H9 (cell line): Measurements from ENCODE around the gene DOCK1. TPM values are rescaled to one million over a fixed set of nuclear protein-coding genes. Genes with fewer than 3 reads are reported as not detected.
A peak's percentile ranks its signal among the peaks of the same experiment; 100 is the strongest.

Experiments
- DNase-seq: peaks from one replicate; pipeline ENCODE4 v3.0.0-alpha.2; 2017
- H2AFZ ChIP-seq: one replicate; pipeline ENCODE4 v1.6.1; 2013; ENCODE audit warnings: mild to moderate bottlenecking, low read length, control low read depth, moderate library complexity
- H2AK5ac ChIP-seq: 2 replicates; pipeline ENCODE4 v1.6.1; 2013; ENCODE audit warnings: low read length, control low read depth, mixed read lengths; ENCODE audit not compliant: insufficient read length
- H2BK120ac ChIP-seq: one replicate; pipeline ENCODE4 v1.6.1; 2013; ENCODE audit warnings: low read depth, mild to moderate bottlenecking, low read length, control low read depth, inconsistent platforms; ENCODE audit not compliant: poor library complexity, severe bottlenecking
- H2BK12ac ChIP-seq: 2 replicates; pipeline ENCODE4 v1.6.1; 2013; ENCODE audit warnings: low read length, control low read depth, mixed read lengths, low read depth; ENCODE audit not compliant: insufficient read length
- H2BK15ac ChIP-seq: 2 replicates; pipeline ENCODE4 v1.6.1; 2013; ENCODE audit warnings: low read depth, low read length, control low read depth
- H2BK20ac ChIP-seq: one replicate; pipeline ENCODE4 v1.6.1; 2013; ENCODE audit warnings: low read depth, mild to moderate bottlenecking, low read length, control low read depth, inconsistent platforms; ENCODE audit not compliant: poor library complexity, severe bottlenecking
- H2BK5ac ChIP-seq: 2 replicates; pipeline ENCODE4 v1.6.1; 2013; ENCODE audit warnings: low read length, control low read depth, mixed read lengths; ENCODE audit not compliant: insufficient read length
- H3K14ac ChIP-seq: 2 replicates; pipeline ENCODE4 v1.6.1; 2013; ENCODE audit warnings: low read length, control low read depth; ENCODE audit not compliant: insufficient read depth
- H3K18ac ChIP-seq: 2 replicates; pipeline ENCODE4 v1.6.1; 2013; ENCODE audit warnings: low read depth, mild to moderate bottlenecking, mixed read lengths, low read length, control low read depth; ENCODE audit not compliant: insufficient read length
- H3K23ac ChIP-seq: 2 replicates; pipeline ENCODE4 v1.6.1; 2013; ENCODE audit warnings: low read length, control low read depth, mixed read lengths, low read depth; ENCODE audit not compliant: insufficient read length
- H3K23me2 ChIP-seq: 2 replicates; pipeline ENCODE4 v1.6.1; 2013; ENCODE audit warnings: low read depth, mild to moderate bottlenecking, mixed read lengths, low read length, control low read depth; ENCODE audit not compliant: insufficient read length, poor library complexity, severe bottlenecking
- H3K27ac ChIP-seq: 2 replicates; pipeline ENCODE4 v1.5.1; 2013; ENCODE audit warnings: low read length, control low read depth, mixed read lengths, low read depth; ENCODE audit not compliant: insufficient read length
- H3K27me3 ChIP-seq: 2 replicates; pipeline ENCODE4 v1.6.1; 2013; ENCODE audit warnings: low read length, control low read depth, inconsistent platforms; ENCODE audit not compliant: insufficient read depth
- H3K4ac ChIP-seq: 2 replicates; pipeline ENCODE4 v1.6.1; 2013; ENCODE audit warnings: low read depth, mild to moderate bottlenecking, control low read depth, inconsistent platforms, low read length, moderate library complexity
- H3K4me1 ChIP-seq: 2 replicates; pipeline ENCODE4 v1.6.1; 2013; ENCODE audit warnings: low read length, control low read depth, inconsistent platforms; ENCODE audit not compliant: insufficient read depth
- H3K4me2 ChIP-seq: 2 replicates; pipeline ENCODE4 v1.6.1; 2013; ENCODE audit warnings: low read length, control low read depth, mixed read lengths; ENCODE audit not compliant: insufficient read length, insufficient read depth
- H3K56ac ChIP-seq: 2 replicates; pipeline ENCODE4 v1.6.1; 2013; ENCODE audit warnings: low read depth, mild to moderate bottlenecking, mixed read lengths, low read length, control low read depth; ENCODE audit not compliant: insufficient read length
- H3K79me1 ChIP-seq: 2 replicates; pipeline ENCODE4 v1.6.1; 2013; ENCODE audit warnings: low read depth, mild to moderate bottlenecking, moderate library complexity, low read length, control low read depth, inconsistent platforms; ENCODE audit not compliant: insufficient read depth, poor library complexity, severe bottlenecking
- H3K79me2 ChIP-seq: 2 replicates; pipeline ENCODE4 v1.6.1; 2013; ENCODE audit warnings: low read length, control low read depth, inconsistent platforms; ENCODE audit not compliant: insufficient read depth
- H3K9ac ChIP-seq: 2 replicates; pipeline ENCODE4 v1.6.1; 2013; ENCODE audit warnings: low read length, control low read depth, mixed read lengths; ENCODE audit not compliant: insufficient read length; ENCODE audit errors: extremely low read depth
- H3K9me3 ChIP-seq: one replicate; pipeline ENCODE4 v1.6.1; 2013; ENCODE audit warnings: low read depth, low read length, inconsistent platforms; ENCODE audit not compliant: control insufficient read depth
- H3T11ph ChIP-seq: one replicate; pipeline ENCODE4 v1.6.1; 2013; ENCODE audit warnings: mild to moderate bottlenecking, low read length, control low read depth, inconsistent platforms
- H4K20me1 ChIP-seq: one replicate; pipeline ENCODE4 v1.6.1; 2013; ENCODE audit not compliant: control insufficient read depth, insufficient read length, insufficient read depth
- H4K5ac ChIP-seq: 2 replicates; pipeline ENCODE4 v1.6.1; 2013; ENCODE audit warnings: low read depth, mild to moderate bottlenecking, mixed read lengths, low read length, control low read depth; ENCODE audit not compliant: insufficient read length
- H4K8ac ChIP-seq: replicated peaks from 2 replicates; pipeline ENCODE4 v1.6.1; 2013; ENCODE audit warnings: low read length, control low read depth, mixed read lengths, low read depth; ENCODE audit not compliant: insufficient read length
- H4K91ac ChIP-seq: 2 replicates; pipeline ENCODE4 v1.6.1; 2013; ENCODE audit warnings: low read depth, mild to moderate bottlenecking, moderate library complexity, mixed read lengths, low read length, control low read depth; ENCODE audit not compliant: insufficient read length
- H3K27ac Mint-ChIP-seq, 3 experiments: 2 replicates in 2 of 3; 3 replicates in 1 of 3; pipeline ENCODE4 v1.8.0; 2020 to 2021; ENCODE audit warnings: mixed read lengths in 3 of 3, mild to moderate bottlenecking in 1 of 3, moderate library complexity in 1 of 3
- H3K27me3 Mint-ChIP-seq: 2 replicates; pipeline ENCODE4 v1.8.0; 2021; ENCODE audit warnings: low read depth, mild to moderate bottlenecking, moderate library complexity, mixed read lengths
- H3K36me3 Mint-ChIP-seq, 3 experiments: 2 replicates in 2 of 3; 3 replicates in 1 of 3; pipeline ENCODE4 v1.8.0; 2020 to 2021; ENCODE audit warnings: low read depth in 3 of 3, mixed read lengths in 3 of 3; ENCODE audit not compliant: insufficient read depth in 1 of 3
- H3K4me1 Mint-ChIP-seq, 2 experiments: 2 replicates each; pipeline ENCODE4 v1.8.0; 2020; ENCODE audit warnings: mixed read lengths in 2 of 2
- H3K4me3 Mint-ChIP-seq, 2 experiments: 2 replicates in 1 of 2; 3 replicates in 1 of 2; pipeline ENCODE4 v1.8.0; 2020 to 2021; ENCODE audit warnings: mild to moderate bottlenecking in 2 of 2, mixed read lengths in 2 of 2, moderate library complexity in 1 of 2
- H3K9me3 Mint-ChIP-seq, 2 experiments: 2 replicates in 1 of 2; 3 replicates in 1 of 2; pipeline ENCODE4 v1.8.0; 2020; ENCODE audit warnings: mild to moderate bottlenecking in 2 of 2, mixed read lengths in 2 of 2, moderate library complexity in 1 of 2
- CTCF ChIP-seq: fragments of 200-600 bp; sonication (generic); conservative IDR thresholded peaks from 3 replicates; pipeline ENCODE4 v1.8.0; 2021; ENCODE audit warnings: antibody characterized with exemption, mild to moderate bottlenecking
- WGBS: extraction: QIAGEN DNeasy Blood & Tissue Kit; methylation state at CpG from one replicate; pipeline ENCODE4 v1.1.7; 2013; ENCODE audit warnings: missing lambda C conversion rate, low lambda C conversion rate, mixed read lengths; ENCODE audit not compliant: insufficient read length; ENCODE audit errors: extremely low coverage; 5-methylcytosine and 5-hydroxymethylcytosine counted together
- total RNA-seq: library from RNA; stranded (reverse); gene quantifications from 2 replicates; pipeline ENCODE4 v1.2.1, GENCODE V29; 2021

DOCK1 gene
- total RNA-seq, 1 experiment from 2014 or later = 57.0 TPM

DNA sequence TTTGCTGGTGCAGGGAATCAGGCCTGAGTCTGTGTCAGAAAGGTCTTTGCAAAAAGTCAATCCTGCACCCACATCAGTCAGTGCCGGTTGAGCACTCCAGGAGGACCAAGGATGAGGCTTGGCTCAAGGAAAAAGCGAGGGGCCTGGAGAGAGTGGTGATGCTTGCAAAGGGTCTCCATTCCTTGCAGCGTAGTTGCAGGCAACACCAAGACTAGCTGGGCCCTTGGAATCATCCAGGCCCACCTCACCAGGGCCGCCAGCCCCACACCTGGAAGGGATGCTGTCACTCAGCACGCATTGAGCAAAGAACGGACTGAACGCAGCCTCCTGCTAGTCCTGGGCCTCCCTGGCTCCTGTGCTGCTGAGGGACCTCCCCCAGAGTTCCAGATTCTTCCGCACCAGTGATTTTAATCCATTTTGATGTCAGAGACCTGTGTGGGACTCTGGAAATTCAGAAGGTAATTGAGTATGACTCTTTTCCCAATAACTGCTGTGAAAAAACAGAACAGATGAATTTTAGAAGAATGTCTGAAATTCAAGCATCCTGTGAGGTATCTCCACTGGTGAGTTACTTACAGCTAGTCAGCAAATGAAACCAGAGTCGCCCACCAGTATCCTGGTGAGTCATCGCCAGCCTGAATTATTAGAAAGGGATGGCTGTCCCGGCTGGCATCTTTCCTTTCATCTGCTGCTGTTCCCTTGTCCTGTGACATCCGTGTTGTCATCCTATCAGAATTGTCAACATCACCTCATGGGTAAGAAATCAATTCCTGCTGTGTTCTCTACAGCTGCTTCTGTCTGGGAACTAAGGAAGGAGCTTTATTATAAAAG lies 493.1 kb downstream of the DOCK1 start:
- Histone ChIP-seq H2BK20ac (no peak overlapping the region), H2BK12ac (no peak overlapping the region), H3K4me1 (peaks cover 3% of the 10 kb centered on the region; the same call in 1 of the 2 replicates), H2AK5ac (no peak overlapping the region), H3K23ac (no peak overlapping the region), H3K27me3 (no peaks in the 10 kb centered on the region), H4K8ac (no peak overlapping the region), H3K79me1 (no peaks in the 10 kb centered on the region), H3K9ac (no peak overlapping the region), H3K23me2 (peaks cover 6% of the 10 kb centered on the region), H3T11ph (no peak overlapping the region), H2AFZ (no peak overlapping the region), H4K5ac (no peak overlapping the region), H3K56ac (no peak overlapping the region), H3K14ac (no peak overlapping the region), H3K4me2 (no peak overlapping the region), H3K9me3 (no peaks in the 10 kb centered on the region), H4K20me1 (no peaks in the 10 kb centered on the region), H2BK120ac (no peak overlapping the region), H3K27ac (no peak overlapping the region), H4K91ac (no peak overlapping the region), H2BK15ac (no peak overlapping the region), H3K18ac (no peak overlapping the region), H2BK5ac (no peak overlapping the region), H3K4ac (no peak overlapping the region), H3K79me2 (no peaks in the 10 kb centered on the region)
- no peak overlapping the region for H3K4me3 Mint-ChIP-seq
- H3K9me3 Mint-ChIP-seq = peaks cover 2 to 11% of the 10 kb centered on the region in 2 experiments; a peak in 4 of 5 replicates
- DNase-seq = no peak
- WGBS = no CpG with 5 or more reads among the region's 12 CpGs
- H3K4me1 Mint-ChIP-seq = peaks cover 17 to 25% of the 10 kb centered on the region in 2 experiments
- H3K27ac Mint-ChIP-seq = peak overlapping the region in 1 of 3 experiments; percentile 85; a peak in 2 of 7 replicates
- no peaks in the 10 kb centered on the region for H3K27me3 Mint-ChIP-seq
- no peak for TF ChIP-seq CTCF
- H3K36me3 Mint-ChIP-seq = peaks cover 4 to 12% (median 6%) of the 10 kb centered on the region in 3 experiments; a peak in 6 of 7 replicates
